ENCODE measurements around the gene C3. TPM values are rescaled to one million over a fixed set of nuclear protein-coding genes. Genes with fewer than 3 reads are reported as not detected.

C3 gene
- total and polyA plus RNA-seq, 8 donors, result 14.2 to 881 (median 65.4) TPM

- Histone ChIP-seq H3K27ac (no peak overlapping the region), H3K4me1 (peaks cover 0 to 6% of the 10 kb centered on the region in 2 donors), H3K27me3 (peaks cover 0 to 13% of the 10 kb centered on the region in 2 donors), H3K4me3 (no peak overlapping the region), H3K36me3 (peaks cover 0 to 31% of the 10 kb centered on the region in 2 donors), H3K9me3 (no peaks in the 10 kb centered on the region)
- TF ChIP-seq, protein P1, sequence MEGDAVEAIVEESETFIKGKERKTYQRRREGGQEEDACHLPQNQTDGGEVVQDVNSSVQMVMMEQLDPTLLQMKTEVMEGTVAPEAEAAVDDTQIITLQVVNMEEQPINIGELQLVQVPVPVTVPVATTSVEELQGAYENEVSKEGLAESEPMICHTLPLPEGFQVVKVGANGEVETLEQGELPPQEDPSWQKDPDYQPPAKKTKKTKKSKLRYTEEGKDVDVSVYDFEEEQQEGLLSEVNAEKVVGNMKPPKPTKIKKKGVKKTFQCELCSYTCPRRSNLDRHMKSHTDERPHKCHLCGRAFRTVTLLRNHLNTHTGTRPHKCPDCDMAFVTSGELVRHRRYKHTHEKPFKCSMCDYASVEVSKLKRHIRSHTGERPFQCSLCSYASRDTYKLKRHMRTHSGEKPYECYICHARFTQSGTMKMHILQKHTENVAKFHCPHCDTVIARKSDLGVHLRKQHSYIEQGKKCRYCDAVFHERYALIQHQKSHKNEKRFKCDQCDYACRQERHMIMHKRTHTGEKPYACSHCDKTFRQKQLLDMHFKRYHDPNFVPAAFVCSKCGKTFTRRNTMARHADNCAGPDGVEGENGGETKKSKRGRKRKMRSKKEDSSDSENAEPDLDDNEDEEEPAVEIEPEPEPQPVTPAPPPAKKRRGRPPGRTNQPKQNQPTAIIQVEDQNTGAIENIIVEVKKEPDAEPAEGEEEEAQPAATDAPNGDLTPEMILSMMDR (IDR thresholded peaks at IDR 0.05), result no peak
- DNase-seq, result peak in 1 of 4 donors; percentile 1
- intact Hi-C loops (cut with DNase I), result no loop called here
- no peak for ATAC-seq
Measured at GRCh38 chr19:6761053-6761676, 40.7 kb upstream of the C3 start.

- Histone ChIP-seq H3K36me3 (peaks cover 0 to 31% of the 10 kb centered on the region in 2 donors), H3K27ac (no peak overlapping the region), H3K9me3 (no peaks in the 10 kb centered on the region), H3K27me3 (peaks cover 0 to 7% of the 10 kb centered on the region in 2 donors), H3K4me3 (no peak overlapping the region), H3K4me1 (peaks cover 0 to under 1% of the 10 kb centered on the region in 2 donors)
- DNase-seq (peak in 1 of 4 donors; percentile 61), ATAC-seq (no peak)
- intact Hi-C loops (cut with DNase I), result no loop called here
- TF ChIP-seq, protein P1 (IDR thresholded peaks at IDR 0.05), result no peak
Measured at GRCh38 chr19:6760606-6761005, 40.2 kb upstream of the C3 start.

- Histone ChIP-seq H3K4me1 (peaks cover 0 to 14% of the 10 kb centered on the region in 2 donors), H3K9me3 (no peaks in the 10 kb centered on the region), H3K27ac (no peak overlapping the region), H3K4me3 (no peak overlapping the region), H3K36me3 (peaks cover 0 to 65% of the 10 kb centered on the region in 2 donors), H3K27me3 (no peaks in the 10 kb centered on the region)
- DNase-seq, result peak in 1 of 4 donors; percentile 63
- TF ChIP-seq, protein P1 (IDR thresholded peaks at IDR 0.05), result no peak
- ATAC-seq, result no peak
- intact Hi-C loops (cut with DNase I), result no loop called here
Measured at GRCh38 chr19:6754653-6755463, 34.4 kb upstream of the C3 start.

- no peak overlapping the region for H3K4me3 ChIP-seq
- DNase-seq (peak in 1 of 4 donors; percentile 82), ATAC-seq (no peak)
- intact Hi-C loops (cut with DNase I), result no loop called here
- H3K4me1 ChIP-seq, result peaks cover 0 to 14% of the 10 kb centered on the region in 2 donors
- H3K9me3 ChIP-seq, result no peaks in the 10 kb centered on the region
- TF ChIP-seq, protein P1 (IDR thresholded peaks at IDR 0.05), result no peak
- no peaks in the 10 kb centered on the region for H3K27me3 ChIP-seq
- H3K27ac ChIP-seq, result no peak overlapping the region
- H3K36me3 ChIP-seq, result peaks cover 0 to 68% of the 10 kb centered on the region in 2 donors
Measured at GRCh38 chr19:6754136-6754535, 33.7 kb upstream of the C3 start.

Data from left lung (tissue), 10 donors.